IPS-NIHi7 (cell line): Measurements from ENCODE around the gene PRKCD.

Experiments used
- DNase-seq: peaks from one replicate; pipeline ENCODE4 v3.0.0; 2012; ENCODE audit warnings: mixed read lengths; ENCODE audit errors: extremely low spot score

Gene PRKCD

GRCh38 chr3:53231532-53232511 is 70.8 kb downstream of the PRKCD start:
- DNase-seq = no peak

DNA sequence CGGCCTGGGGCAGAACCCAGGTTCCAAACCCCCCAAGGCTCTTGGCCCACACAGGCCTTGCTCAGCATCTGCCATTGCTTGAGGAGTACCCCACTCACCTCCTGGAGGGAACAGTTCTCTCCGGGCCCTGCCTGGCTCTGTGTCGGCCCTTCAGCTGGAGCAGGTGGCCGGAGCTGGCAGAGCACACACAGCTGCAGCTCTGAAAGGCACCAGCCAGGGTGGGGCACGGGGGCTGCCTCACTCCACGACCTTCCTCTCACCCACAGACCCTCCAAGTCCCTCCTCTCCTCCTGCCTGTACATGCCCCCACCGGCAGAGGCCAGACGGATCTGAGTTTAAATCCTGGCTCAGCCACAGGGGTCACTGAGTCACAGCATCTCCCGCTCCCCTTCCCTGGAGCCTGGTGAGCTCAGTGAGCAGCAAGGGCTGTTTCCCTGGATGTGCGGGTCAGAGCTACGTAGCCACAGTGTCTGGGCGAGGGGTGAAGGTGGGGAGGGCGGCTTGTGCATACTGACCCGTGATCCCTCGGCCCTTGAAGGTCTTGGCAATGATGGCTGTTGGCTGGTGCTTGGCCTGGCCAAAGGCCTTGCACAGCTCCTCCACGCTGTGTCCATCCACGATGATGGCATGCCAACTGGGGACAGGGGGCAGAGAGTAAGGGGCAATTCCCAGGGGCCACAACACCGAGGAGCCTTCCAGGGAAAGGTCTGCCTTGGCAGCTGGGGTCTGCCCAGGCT is 71.8 kb downstream of the PRKCD start:
- no peak for DNase-seq

GRCh38 chr3:53234130-53234840 is 73.3 kb downstream of the PRKCD start:
- no peak for DNase-seq

DNA sequence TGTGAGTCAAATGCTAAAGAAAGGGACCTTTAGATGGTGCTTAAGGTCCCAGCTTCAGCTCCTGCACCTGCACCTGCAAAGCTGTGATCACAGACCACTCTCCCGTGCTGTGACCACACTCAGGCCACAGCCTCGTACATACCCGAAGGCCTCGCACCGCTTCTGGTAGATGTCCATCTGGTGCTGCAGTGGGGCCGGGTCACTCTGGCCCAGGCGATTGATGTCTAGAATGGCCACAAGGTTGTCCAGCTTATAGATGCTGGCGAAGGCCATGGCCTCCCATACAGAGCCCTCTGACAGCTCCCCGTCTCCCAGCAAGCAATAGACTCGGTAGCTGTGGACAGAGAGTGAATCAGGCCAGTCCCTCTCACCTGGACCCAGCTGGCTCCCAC is 73.8 kb downstream of the PRKCD start:
- no peak for DNase-seq

DNA sequence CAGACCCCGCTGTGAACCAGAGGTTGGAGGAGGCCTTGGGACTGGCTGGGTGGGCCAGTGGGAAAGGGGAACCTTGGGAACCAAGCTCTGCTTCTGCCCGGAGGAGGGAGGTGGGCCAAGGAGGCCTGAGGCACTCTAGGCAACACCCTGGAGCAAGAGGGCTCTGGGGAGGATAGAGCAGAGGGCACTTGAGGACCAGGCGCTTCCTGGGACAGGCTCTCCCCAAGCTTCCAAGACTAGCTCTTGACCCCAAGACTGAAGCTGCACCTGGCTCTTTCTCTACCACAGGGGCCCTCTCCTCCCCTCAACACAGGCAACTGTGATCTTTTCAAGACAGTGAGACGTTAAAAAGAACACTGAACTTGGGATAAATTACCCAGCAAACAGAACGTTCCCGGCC is 74.5 kb downstream of the PRKCD start:
- DNase-seq = no peak

DNA sequence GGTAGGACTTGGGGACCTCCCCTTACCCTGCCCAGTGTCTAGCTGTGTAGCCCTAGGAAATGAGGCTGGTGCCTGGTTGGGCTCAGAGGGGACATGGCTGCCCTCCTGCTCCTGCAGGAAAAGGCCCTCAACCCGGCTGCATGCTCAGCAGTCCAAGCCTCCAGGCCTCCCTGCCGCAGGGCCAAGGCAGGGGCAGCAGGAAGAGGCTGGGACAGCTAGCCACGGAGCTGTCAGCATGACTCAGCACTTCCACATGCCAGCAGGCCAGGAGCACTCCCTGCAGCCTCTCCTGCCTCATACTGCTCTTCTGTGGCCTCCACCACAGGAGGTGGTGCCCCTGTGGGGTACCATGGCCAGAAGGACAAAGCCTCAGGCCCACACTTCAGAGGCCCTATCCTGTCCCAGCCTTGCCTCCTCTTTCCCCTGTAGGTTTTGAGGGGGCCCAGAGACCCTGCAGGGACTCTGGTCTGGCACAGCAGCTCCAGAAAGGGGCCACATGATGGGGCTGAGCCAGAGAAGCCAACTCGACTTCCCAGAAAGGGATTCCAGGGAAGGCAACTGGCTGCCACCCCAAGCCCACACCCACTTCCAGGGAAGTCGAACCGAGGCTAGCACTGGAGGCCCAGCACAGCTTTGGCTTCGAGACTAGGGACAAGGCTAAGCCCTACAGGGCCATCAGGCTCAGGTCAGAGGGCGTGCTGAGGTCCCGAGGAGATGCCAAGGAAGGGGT is 75.3 kb downstream of the PRKCD start:
- DNase-seq = peak; percentile 59

- no peak for DNase-seq
These were observed 77.2 kb downstream of the PRKCD start for GRCh38 chr3:53238051-53238850.

DNA sequence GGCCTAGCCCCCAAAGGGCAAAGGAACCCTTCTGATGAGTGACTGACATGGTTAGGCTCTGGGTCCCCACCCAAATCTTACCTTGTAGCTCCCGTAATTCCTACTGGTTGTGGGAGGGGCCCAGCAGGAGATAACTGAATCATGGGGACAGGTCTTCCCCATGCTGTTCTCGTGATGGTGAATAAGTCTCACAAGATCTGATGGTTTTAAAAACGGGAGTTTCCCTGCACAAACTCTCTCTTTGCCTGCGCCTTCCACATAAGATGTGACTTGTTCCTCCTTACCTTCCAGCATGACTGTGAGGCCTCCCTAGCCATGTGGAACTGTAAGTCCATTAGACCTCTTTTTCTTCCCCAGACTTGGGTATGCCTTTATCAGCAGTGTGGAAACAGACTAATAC is 77.9 kb downstream of the PRKCD start:
- no peak for DNase-seq

- no peak for DNase-seq
These were observed 78.8 kb downstream of the PRKCD start for GRCh38 chr3:53239800-53240199.

GRCh38 chr3:53240989-53241972 is 80.3 kb downstream of the PRKCD start:
- no peak for DNase-seq

DNA sequence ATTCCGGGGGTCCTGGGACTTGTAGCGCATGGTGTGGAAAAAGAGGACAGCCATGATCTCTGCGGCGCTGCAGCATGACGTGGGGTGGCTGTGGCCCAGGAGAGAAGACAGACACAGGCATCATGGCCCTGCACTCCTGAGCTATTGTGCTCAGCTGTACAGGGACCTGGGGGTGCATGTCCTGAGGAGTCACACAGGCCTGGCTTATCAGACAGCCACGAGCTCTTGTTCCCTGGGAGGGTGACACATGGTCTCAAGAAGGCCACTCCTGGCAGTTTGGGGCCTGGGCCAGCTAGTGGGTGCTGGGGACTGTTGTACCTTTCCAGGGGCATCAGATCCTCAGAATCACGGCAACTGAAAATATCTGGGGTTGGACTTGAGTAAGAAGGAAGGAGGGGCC is 81.1 kb downstream of the PRKCD start:
- no peak for DNase-seq
